HG02938 (cell line): ENCODE measurements around the gene TRIM17.

Experiments used
- ATAC-seq: cut with Tn5 transposase; IDR thresholded peaks from one replicate; pipeline ENCODE4 v1.9.1; 2021; ENCODE audit warnings: mild to moderate bottlenecking, moderate library complexity; ENCODE audit not compliant: unreplicated experiment

The TRIM17 gene

GRCh38 chr1:228416217-228416933 lies at the start of gene TRIM17:
TRIM17 (minus strand) TSS chr1:228416861; CDS start chr1:228415072, 1,789 bp downstream.
- ATAC-seq: peak; percentile 49

- ATAC-seq: no peak
These were observed 49.0 kb upstream of the TRIM17 start for GRCh38 chr1:228465571-228466146.

GRCh38 chr1:228465141-228465540 lies 48.5 kb upstream of the TRIM17 start:
- ATAC-seq: no peak

GRCh38 chr1:228464487-228464983 lies 47.9 kb upstream of the TRIM17 start:
- ATAC-seq: peak; percentile 87

GRCh38 chr1:228463559-228464455 lies 47.1 kb upstream of the TRIM17 start:
- peak; percentile 33 for ATAC-seq

- no peak for ATAC-seq
These were observed 46.4 kb upstream of the TRIM17 start for GRCh38 chr1:228463009-228463558.

- ATAC-seq: no peak
These were observed 45.9 kb upstream of the TRIM17 start for GRCh38 chr1:228462560-228462959.

- no peak for ATAC-seq
These were observed 44.2 kb upstream of the TRIM17 start for GRCh38 chr1:228460821-228461220.

GRCh38 chr1:228459091-228459993 lies 42.7 kb upstream of the TRIM17 start:
- ATAC-seq: no peak

- peak; percentile 86 for ATAC-seq
These were observed 40.9 kb upstream of the TRIM17 start for GRCh38 chr1:228457396-228458176.

GRCh38 chr1:228457017-228457395 lies 40.3 kb upstream of the TRIM17 start:
- ATAC-seq: no peak

GRCh38 chr1:228456252-228457016 lies 39.8 kb upstream of the TRIM17 start:
- ATAC-seq: no peak

- ATAC-seq: no peak
These were observed 39.1 kb upstream of the TRIM17 start for GRCh38 chr1:228455715-228456114.

GRCh38 chr1:228454238-228454637 lies 37.6 kb upstream of the TRIM17 start:
- no peak for ATAC-seq

- no peak for ATAC-seq
These were observed 37.0 kb upstream of the TRIM17 start for GRCh38 chr1:228453614-228454013.

GRCh38 chr1:228453022-228453560 lies 36.4 kb upstream of the TRIM17 start:
- no peak for ATAC-seq

- ATAC-seq: no peak
These were observed 35.7 kb upstream of the TRIM17 start for GRCh38 chr1:228452194-228453021.
